GM18507 (cell line): ENCODE measurements around the gene IL25.
"Not testable (repeated sequence)": the region's sequence is repeated elsewhere in the genome, so short reads cannot be mapped to it uniquely, and the experiment has no call there.

ENCODE experiments used
- DNase-seq: peaks from one replicate; pipeline ENCODE4 v3.0.0; 2011; ENCODE audit warnings: low read depth; ENCODE audit not compliant: insufficient read length; ENCODE audit errors: extremely low spot score
- FAIRE-seq: peaks from 2 replicates; lab custom pipeline; 2011; peaks lifted over from hg19 to GRCh38; lab: Jason Lieb, UNC

Gene IL25

DNA sequence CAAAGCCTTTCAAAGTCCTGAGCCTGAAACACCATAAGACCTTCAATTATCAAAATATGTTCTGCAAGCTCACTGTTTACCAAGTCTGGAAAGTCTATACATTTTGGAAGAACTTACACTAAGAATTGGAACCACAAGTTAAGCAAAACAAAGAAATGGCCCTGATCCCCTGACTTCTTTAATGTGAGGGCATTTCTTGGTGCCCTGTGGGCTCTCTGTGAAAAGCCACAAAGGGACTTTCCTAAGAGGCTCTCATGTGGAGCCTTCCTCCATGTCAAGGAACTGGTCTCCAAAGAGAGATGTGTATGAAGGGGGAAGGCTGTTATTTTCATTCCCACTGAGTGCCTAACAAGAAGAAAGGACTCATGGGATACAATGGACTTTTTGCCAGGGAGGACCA, 49.0 kb downstream of the IL25 start:
- FAIRE-seq (no peak), DNase-seq (no peak)

GRCh38 chr14:23423657-23424056, 51.0 kb downstream of the IL25 start:
- no peak for FAIRE-seq

DNA sequence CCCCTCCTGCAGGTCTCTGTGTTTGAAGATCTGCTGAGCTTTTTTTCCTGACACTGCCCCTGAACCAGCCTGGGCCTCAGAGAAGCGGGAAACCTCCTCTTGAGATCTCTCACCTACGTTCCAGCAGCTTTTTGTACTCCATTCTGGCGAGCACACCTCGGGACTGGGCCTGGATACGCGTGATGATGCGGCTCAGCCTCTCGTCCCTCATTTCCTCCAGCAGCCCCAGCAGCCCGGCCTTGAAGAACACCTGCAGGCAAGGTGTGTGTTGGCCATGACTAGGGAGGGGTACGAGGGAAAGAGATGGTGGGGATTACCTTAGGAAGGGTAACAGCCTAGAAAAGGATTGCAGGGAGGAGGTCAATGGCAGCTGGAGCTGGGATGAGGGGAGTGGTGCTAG, 52.6 kb downstream of the IL25 start:
- DNase-seq: no peak
- FAIRE-seq: no peak

More at GRCh38 chr14:23423657-23424056, 51.0 kb downstream of the IL25 start:
- DNase-seq: no peak

DNA sequence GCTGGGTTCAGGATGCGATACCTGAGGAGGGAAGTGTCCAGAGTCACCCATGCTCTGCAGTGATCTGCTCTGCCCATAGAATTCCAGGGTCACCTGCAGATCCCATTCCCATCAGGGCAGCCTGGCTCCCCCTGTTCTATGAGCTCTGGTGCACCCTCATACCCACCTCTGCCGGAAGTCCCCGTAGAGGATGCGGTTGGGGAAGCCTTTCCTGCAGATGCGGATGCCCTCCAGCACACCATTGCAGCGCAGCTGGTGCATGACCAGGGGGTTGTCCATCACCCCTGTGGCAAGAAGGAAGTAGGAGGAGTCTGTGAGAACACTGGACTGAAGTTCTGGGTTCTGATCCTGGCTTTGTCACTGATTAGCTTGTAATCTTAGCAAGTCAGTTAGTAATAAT, 53.2 kb downstream of the IL25 start:
- peak; percentile 59 for FAIRE-seq
- not testable (repeated sequence) for DNase-seq
